VCaP (cell line): ENCODE results near the gene PNP.
"Not testable (repeated sequence)": the region's sequence is repeated elsewhere in the genome, so short reads cannot be mapped to it uniquely, and the experiment has no call there.

Source experiments
- H3K27ac ChIP-seq: fragments of 450-650 bp; 2 replicates; pipeline ENCODE4 v1.5.1; 2017
- TF ChIP-seq, protein P1 (sequence below): fragments of 450-650 bp; conservative IDR thresholded peaks from 2 replicates; pipeline ENCODE4 v1.5.1; 2017; ENCODE audit warnings: mild to moderate bottlenecking, moderate library complexity

The PNP gene

DNA sequence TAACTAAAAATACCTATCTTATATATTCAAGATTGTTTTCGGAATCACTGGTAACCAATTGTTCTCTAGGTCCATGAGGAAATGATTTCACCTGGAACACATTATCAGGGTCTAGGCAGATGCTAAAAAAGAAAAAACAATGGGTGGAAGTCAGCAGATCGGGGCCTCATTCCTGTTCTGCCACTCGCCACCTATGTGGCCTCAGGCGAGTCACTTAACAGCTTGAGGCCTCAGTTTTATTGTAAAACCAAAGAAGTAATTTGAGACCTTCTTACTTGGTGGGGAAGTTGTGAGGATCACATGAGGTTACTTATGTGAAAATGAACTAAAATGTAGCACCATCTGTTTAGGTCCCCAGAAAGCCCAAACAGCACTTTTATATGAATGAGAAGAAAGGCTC is 29.9 kb downstream of the PNP start:
- TF ChIP-seq, protein P1, sequence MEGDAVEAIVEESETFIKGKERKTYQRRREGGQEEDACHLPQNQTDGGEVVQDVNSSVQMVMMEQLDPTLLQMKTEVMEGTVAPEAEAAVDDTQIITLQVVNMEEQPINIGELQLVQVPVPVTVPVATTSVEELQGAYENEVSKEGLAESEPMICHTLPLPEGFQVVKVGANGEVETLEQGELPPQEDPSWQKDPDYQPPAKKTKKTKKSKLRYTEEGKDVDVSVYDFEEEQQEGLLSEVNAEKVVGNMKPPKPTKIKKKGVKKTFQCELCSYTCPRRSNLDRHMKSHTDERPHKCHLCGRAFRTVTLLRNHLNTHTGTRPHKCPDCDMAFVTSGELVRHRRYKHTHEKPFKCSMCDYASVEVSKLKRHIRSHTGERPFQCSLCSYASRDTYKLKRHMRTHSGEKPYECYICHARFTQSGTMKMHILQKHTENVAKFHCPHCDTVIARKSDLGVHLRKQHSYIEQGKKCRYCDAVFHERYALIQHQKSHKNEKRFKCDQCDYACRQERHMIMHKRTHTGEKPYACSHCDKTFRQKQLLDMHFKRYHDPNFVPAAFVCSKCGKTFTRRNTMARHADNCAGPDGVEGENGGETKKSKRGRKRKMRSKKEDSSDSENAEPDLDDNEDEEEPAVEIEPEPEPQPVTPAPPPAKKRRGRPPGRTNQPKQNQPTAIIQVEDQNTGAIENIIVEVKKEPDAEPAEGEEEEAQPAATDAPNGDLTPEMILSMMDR, result no peak
- H3K27ac ChIP-seq, result no peak overlapping the region

DNA sequence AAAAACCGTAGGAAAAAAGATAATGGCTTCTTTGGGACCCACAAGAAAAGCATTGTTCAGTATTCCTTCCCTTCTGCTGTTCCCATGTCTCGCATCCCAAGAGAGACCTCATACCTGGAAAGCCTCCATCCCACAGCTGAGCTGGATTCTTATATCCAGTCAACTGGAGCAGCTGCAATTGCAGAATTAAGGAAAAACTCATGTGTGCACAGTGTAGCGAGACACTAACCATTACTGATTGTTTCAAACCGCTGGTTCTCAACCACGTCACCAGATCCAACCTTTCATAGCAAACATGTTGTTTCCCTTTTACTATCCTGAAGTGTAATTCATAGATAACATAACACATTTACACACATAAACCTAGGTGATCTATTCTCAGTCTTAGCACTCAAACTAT is 30.7 kb downstream of the PNP start:
- TF ChIP-seq, protein P1, result no peak
- H3K27ac ChIP-seq, result no peak overlapping the region

DNA sequence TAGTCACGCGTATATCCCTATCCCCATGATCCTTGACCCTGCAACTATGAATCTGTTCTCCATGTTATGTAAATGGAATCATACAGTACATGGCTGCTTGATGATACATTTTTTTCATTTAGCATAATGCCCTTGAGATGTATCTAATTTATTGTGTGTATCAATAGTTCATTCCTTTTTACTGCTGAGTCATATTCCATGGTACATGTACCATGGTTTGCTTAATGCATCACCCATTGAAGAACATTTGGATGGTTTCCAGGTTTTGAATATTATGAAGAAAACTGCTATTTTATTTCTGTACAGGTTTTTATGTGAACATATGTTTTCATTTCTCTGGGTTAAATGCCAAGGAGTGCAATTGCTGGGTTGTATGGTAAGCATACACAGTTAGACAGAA is 32.1 kb downstream of the PNP start:
- no peak overlapping the region for H3K27ac ChIP-seq

DNA sequence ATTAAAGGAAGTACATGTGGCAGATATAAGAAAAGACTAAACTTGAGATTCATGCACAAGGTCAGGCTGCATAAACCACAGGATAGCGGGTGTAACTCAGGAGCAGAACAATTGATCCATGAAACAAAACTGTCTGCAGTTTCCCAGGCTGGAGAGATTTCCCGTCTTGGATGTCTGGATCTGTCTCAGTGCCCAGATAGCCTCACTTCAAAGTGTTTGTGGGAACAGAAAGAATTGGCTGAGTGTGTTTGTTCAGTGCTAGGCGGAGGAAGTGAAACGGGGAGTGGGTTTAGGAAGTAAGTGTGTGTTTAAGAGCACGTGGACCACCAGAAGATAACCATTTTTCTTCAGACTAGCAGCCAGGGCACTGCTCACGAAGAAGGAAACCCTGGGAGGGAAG is 34.7 kb downstream of the PNP start:
- TF ChIP-seq, protein P1, result no peak
- H3K27ac ChIP-seq, result no peak overlapping the region

More for the DNA sequence above, 32.1 kb downstream of the PNP start:
- TF ChIP-seq, protein P1, result no peak

DNA sequence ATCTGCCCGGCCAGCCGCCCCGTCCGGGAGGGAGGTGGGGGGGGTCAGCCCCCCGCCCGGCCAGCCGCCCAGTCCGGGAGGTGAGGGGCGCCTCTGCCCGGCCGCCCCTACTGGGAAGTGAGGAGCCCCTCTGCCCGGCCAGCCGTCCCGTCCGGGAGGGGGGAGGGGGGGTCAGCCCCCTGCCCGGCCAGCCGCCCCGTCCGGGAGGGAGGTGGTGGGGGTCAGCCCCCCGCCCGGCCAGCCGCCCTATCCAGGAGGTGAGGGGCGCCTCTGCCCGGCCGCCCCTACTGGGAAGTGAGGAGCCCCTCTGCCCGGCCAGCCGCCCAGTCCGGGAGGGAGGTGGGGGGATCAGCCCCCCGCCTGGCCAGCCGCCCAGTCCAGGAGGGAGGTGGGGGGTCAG is 37.1 kb downstream of the PNP start:
- H3K27ac ChIP-seq, result not testable (repeated sequence)

DNA sequence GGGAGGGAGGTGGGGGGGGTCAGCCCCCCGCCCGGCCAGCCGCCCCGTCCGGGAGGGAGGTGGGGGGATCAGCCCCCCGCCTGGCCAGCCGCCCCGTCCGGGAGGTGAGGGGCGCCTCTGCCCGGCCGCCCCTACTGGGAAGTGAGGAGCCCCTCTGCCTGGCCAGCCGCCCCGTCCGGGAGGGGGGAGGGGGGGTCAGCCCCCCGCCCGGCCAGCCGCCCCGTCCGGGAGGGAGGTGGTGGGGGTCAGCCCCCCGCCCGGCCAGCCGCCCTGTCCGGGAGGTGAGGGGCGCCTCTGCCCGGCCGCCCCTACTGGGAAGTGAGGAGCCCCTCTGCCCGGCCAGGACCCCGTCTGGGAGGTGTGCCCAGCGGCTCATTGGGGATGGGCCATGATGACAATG is 37.5 kb downstream of the PNP start:
- H3K27ac ChIP-seq, result not testable (repeated sequence)

DNA sequence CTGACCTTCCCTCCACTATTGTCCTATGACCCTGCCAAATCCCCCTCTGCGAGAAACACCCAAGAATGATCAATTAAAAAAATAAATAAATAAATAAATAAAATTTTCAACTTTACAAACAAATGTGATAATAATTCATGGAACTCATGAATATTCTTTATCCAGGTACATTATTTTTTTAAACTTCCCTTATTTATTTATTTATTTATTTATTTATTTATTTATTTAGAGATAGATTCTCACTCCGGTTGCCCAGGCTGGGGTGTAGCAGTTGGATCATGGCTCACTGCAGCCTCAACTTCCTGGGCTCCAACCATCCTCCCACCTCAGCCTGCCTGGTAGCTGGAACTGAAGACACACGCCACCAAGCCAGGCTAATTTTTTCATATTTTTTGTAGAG is 38.3 kb downstream of the PNP start:
- H3K27ac ChIP-seq, result not testable (repeated sequence)

DNA sequence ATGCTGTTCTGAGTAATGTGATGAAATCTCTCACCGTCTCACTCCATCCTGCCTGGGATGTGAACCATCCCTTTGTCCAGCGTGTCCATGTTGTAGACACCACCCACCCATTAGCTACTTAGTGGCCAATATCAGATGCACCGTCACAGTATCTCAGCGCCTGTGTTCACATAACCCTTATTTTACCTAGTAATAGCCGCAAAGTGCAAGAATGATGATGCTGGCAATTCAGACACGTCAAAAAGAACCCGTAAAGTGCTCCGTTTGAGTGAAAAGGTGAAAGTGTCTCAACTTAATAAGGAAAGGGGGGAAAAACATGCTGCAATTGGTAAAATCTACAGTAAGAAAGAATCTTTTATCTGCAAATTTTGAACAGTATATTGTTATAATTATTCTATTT is 39.2 kb downstream of the PNP start:
- TF ChIP-seq, protein P1, result no peak
- no peak overlapping the region for H3K27ac ChIP-seq

DNA sequence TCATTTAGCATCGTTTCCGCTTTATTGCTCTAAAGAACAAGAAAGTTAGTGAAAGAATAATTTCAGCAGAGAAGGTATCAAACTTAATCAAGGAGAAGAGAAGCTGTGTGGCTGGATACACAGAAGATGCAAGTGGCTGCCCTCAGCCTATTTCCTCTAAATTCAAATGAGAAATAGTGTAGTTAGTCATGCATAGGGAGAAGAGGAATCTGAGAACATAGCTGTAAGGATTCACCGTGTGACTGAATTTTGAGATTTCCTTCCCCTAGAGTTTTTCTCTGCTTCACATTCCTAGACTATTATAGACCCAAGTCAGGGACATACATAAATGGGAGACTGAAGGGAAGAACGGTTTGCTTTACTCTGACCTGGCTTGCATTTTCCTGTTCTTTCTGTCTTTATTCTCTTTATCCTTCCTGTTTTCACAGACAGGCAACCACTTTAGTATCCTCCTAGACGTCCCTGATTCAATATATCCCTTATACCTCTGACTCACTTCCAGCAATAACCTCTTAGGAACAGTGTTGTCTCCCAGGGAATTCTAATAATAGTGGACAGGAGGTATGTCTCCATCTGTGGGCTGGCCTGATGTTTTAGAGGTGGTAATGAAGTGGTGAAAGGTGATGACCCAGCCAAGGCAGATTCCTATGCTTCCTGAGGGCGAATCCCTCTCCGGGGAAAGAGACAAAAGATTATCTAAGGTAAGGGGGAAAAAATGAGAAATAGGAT is 43.1 kb downstream of the PNP start:
- TF ChIP-seq, protein P1, result no peak
- no peak overlapping the region for H3K27ac ChIP-seq
